Sigmoid colon (tissue), 7 donors: ENCODE measurements around the gene AFAP1. TPM values are rescaled to one million over a fixed set of nuclear protein-coding genes. Genes with fewer than 3 reads are reported as not detected.

Experiments used
- DNase-seq: peaks from one replicate; pipeline ENCODE4 v3.0.0-alpha.2; 2019
- H3K27ac ChIP-seq, 4 donors: fragments of 200-600 bp; sonication (generic); one replicate each; pipeline ENCODE4 v1.5.1; 2016 to 2019; ENCODE audit warnings: mild to moderate bottlenecking in 1 of 4
- H3K27me3 ChIP-seq, 3 donors: fragments of 200-600 bp; sonication (generic); one replicate each; pipeline ENCODE4 v1.5.1; 2019; ENCODE audit warnings: mild to moderate bottlenecking in 1 of 3
- H3K36me3 ChIP-seq, 4 donors: fragments of 200-600 bp; sonication (generic); one replicate each; pipeline ENCODE4 v1.5.1; 2016 to 2019
- H3K4me1 ChIP-seq, 4 donors: fragments of 200-600 bp; sonication (generic); one replicate each; pipeline ENCODE4 v1.5.1; 2017 to 2019
- H3K4me3 ChIP-seq, 4 donors: fragments of 200-600 bp; sonication (generic); one replicate each; pipeline ENCODE4 v1.5.1; 2017 to 2019; ENCODE audit warnings: mild to moderate bottlenecking in 2 of 4, moderate library complexity in 1 of 4
- H3K9me3 ChIP-seq, 4 donors: fragments of 200-600 bp in 3 of 4; sonication (generic) in 3 of 4; one replicate each; pipeline versions ENCODE4 v1.5.1 to v1.6.1; 2013 to 2019
- CTCF ChIP-seq, 4 experiments: fragments of 450-650 bp in 3 of 4; fragments of 200-600 bp in 1 of 4; IDR thresholded peaks; one replicate each; pipeline ENCODE4 v1.5.1; 2016 to 2019; ENCODE audit warnings: antibody characterized with exemption in 4 of 4, mild to moderate bottlenecking in 3 of 4, moderate library complexity in 2 of 4
- EP300 ChIP-seq, 4 donors: sonication (generic); formaldehyde crosslinking; IDR thresholded peaks; one replicate each; pipeline ENCODE4 v1.6.1; 2017; ENCODE audit warnings: antibody characterized with exemption in 4 of 4
- POLR2A ChIP-seq, 2 donors: fragments of 450-650 bp; IDR thresholded peaks; one replicate each; pipeline ENCODE4 v1.6.1; 2016; ENCODE audit warnings: antibody characterized with exemption in 2 of 2, mild to moderate bottlenecking in 2 of 2, moderate library complexity in 2 of 2
- POLR2AphosphoS5 ChIP-seq, 4 donors: sonication (generic); formaldehyde crosslinking; IDR thresholded peaks; one replicate each; pipeline ENCODE4 v1.6.1; 2017; ENCODE audit warnings: antibody characterized with exemption in 4 of 4
- WGBS, 2 donors: extraction: QIAGEN DNeasy Blood & Tissue Kit; methylation state at CpG; one replicate each; pipeline ENCODE4 v1.1.7; 2013; 5-methylcytosine and 5-hydroxymethylcytosine counted together
- intact Hi-C: fragments of 100-400 bp; cut with DNase I; formaldehyde crosslinking; loops from one replicate; pipeline ENCODE4 v1.15.1; 2023
- polyA plus RNA-seq, 3 donors: library from polyadenylated mRNA; stranded (reverse); fragments of 200-250 nt; gene quantifications; one replicate each; pipeline ENCODE4 v1.2.3, GENCODE V29; 2013
- total RNA-seq, 4 donors: library from RNA; depleted of rRNA; stranded (reverse); fragments of >200 nt; gene quantifications; one replicate each; pipeline ENCODE4 v1.1.0, GENCODE V29; 2016
- donor health status: healthy with polysubstance abuse.
- donor health status: Bipolar disorder and iron deficiency.
- donor health status: healthy.

AFAP1 gene
- total and polyA plus RNA-seq, 7 donors, result 7.6 to 51.3 (median 24.0) TPM

DNA sequence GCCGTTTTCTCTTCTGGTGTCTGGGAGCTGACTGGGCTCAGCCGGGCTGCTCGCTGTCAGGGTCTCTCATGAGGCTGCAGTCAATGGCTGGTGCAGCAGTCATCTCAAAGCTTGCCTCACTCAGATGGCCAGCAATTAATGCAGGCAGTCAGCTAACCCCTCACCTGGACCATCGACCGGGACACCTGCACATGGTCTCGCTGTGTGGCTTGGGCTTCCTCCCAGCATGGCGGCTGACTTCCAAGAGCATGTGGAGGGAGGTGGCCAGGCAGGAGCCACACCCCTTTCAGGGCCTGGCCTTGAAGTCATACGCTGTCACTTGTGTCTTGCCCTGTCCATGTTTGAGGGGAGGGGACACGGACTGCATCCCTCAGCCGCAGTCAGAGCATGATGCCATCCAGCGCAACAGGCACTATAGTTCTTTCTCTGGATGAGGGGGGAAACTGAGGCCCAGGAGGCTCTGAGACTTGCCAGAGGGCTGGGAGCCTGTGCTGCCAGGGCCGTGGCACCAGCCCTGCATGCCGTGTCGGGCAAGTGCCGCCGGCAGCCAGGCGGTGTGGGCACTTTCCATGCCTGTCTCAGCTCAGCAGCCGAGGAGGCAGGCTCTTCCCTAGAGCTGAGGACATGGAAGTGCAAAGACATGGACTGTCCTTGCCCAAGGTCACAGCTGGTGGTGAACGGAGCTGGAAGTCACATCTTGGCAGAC lies 201.8 kb downstream of the AFAP1 start:
- no peak for DNase-seq
- TF ChIP-seq EP300 (IDR thresholded peaks at IDR 0.05) (no peak), POLR2A (IDR thresholded peaks at IDR 0.05) (no peak), POLR2AphosphoS5 (IDR thresholded peaks at IDR 0.05) (no peak), CTCF (IDR thresholded peaks at IDR 0.05) (no peak)
- no peak overlapping the region for H3K27ac ChIP-seq
- 87 to 94% methylated on average over 19 of the region's 19 CpGs for WGBS, 2 donors
- H3K4me3 ChIP-seq, result no peak overlapping the region
- H3K4me1 ChIP-seq, result peaks cover 0 to 4% (median 1%) of the 10 kb centered on the region in 4 donors
- peaks cover 0 to 12% (median 0%) of the 10 kb centered on the region in 4 donors for H3K36me3 ChIP-seq
- intact Hi-C loops, result no loop called here
- no peaks in the 10 kb centered on the region for H3K9me3 ChIP-seq
- no peaks in the 10 kb centered on the region for H3K27me3 ChIP-seq

- peaks cover 0 to 12% (median 0%) of the 10 kb centered on the region in 4 donors for H3K36me3 ChIP-seq
- no peak overlapping the region for H3K27ac ChIP-seq
- H3K4me1 ChIP-seq, result no peaks in the 10 kb centered on the region
- H3K9me3 ChIP-seq, result no peaks in the 10 kb centered on the region
- H3K4me3 ChIP-seq, result no peak overlapping the region
- 81 to 85% methylated on average over 14 of the region's 14 CpGs for WGBS, 2 donors
- no peak for DNase-seq
- TF ChIP-seq POLR2A (IDR thresholded peaks at IDR 0.05) (no peak), POLR2AphosphoS5 (IDR thresholded peaks at IDR 0.05) (no peak), EP300 (IDR thresholded peaks at IDR 0.05) (no peak), CTCF (IDR thresholded peaks at IDR 0.05) (no peak)
- H3K27me3 ChIP-seq, result no peaks in the 10 kb centered on the region
- intact Hi-C loops, result no loop called here
These were observed 202.4 kb downstream of the AFAP1 start for GRCh38 chr4:7737268-7737645.

- TF ChIP-seq CTCF (IDR thresholded peaks at IDR 0.05) (no peak), EP300 (IDR thresholded peaks at IDR 0.05) (no peak), POLR2A (IDR thresholded peaks at IDR 0.05) (no peak), POLR2AphosphoS5 (IDR thresholded peaks at IDR 0.05) (no peak)
- Histone ChIP-seq H3K4me1 (no peaks in the 10 kb centered on the region), H3K27me3 (no peaks in the 10 kb centered on the region), H3K36me3 (peaks cover 0 to 12% (median 0%) of the 10 kb centered on the region in 4 donors), H3K9me3 (no peaks in the 10 kb centered on the region), H3K4me3 (no peak overlapping the region), H3K27ac (no peak overlapping the region)
- 74 to 80% methylated on average over 31 of the region's 31 CpGs for WGBS, 2 donors
- intact Hi-C loops, result no loop called here
- DNase-seq, result no peak
These were observed 203.0 kb downstream of the AFAP1 start for GRCh38 chr4:7736436-7737267.

- Histone ChIP-seq H3K9me3 (no peaks in the 10 kb centered on the region), H3K27me3 (no peaks in the 10 kb centered on the region), H3K36me3 (peaks cover 0 to 12% (median 0%) of the 10 kb centered on the region in 4 donors), H3K4me3 (no peak overlapping the region), H3K27ac (no peak overlapping the region), H3K4me1 (no peaks in the 10 kb centered on the region)
- no peak for DNase-seq
- 73 to 81% methylated on average over 8 of the region's 8 CpGs for WGBS, 2 donors
- intact Hi-C loops, result no loop called here
- no peak for TF ChIP-seq POLR2A (IDR thresholded peaks at IDR 0.05)
These were observed 203.7 kb downstream of the AFAP1 start for GRCh38 chr4:7735961-7736360.

DNA sequence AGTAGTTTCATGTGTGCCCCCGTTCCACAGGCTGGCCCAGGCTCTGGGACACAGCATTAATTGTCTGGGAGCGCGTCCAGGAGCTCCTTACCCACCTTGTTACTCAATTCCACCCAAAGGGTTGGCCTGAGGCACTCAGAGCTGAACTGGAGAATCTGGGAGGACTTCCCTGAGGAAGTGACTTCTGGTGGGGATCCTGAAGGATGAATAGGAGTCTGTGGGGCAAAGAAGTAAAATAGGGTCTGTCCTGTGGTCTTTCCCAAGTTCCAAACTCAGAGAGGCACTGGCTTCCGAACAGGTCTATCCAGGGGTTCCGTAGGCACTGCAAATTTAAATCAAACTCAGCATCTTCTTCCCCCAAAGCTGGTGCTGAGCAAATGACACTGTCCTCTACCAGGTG lies 204.3 kb downstream of the AFAP1 start:
- WGBS, 2 donors, result 85 to 91% methylated on average over 5 of the region's 5 CpGs
- H3K27me3 ChIP-seq, result no peaks in the 10 kb centered on the region
- H3K4me1 ChIP-seq, result no peaks in the 10 kb centered on the region
- H3K9me3 ChIP-seq, result no peaks in the 10 kb centered on the region
- H3K27ac ChIP-seq, result no peak overlapping the region
- no peak for DNase-seq
- H3K4me3 ChIP-seq, result no peak overlapping the region
- H3K36me3 ChIP-seq, result peaks cover 0 to 12% (median 0%) of the 10 kb centered on the region in 4 donors
- TF ChIP-seq CTCF (IDR thresholded peaks at IDR 0.05) (no peak), EP300 (IDR thresholded peaks at IDR 0.05) (no peak), POLR2AphosphoS5 (IDR thresholded peaks at IDR 0.05) (no peak), POLR2A (IDR thresholded peaks at IDR 0.05) (no peak)
- intact Hi-C loops, result no loop called here
